Measurements from ENCODE around the gene PTPRB.
A peak's percentile ranks its signal among the peaks of the same experiment; 100 is the strongest.

- peak; percentile 60 for TF ChIP-seq CTCF (IDR thresholded peaks at IDR 0.05; ENCODE audit: low read depth, low read length)
- TF ChIP-seq POLR2A (IDR thresholded peaks at IDR 0.05; ENCODE audit: extremely low read depth, insufficient read length), result no peak
- no peak for TF ChIP-seq MYC (IDR thresholded peaks at IDR 0.05; ENCODE audit: low read depth, low read length)
- no peak for TF ChIP-seq MAX (IDR thresholded peaks at IDR 0.05; ENCODE audit: low read depth, low read length)
Observed at GRCh38 chr12:70576341-70577282, 60.6 kb downstream of the PTPRB start.
